GM23338 (cell line): ENCODE data around the gene CD6. TPM values are rescaled to one million over a fixed set of nuclear protein-coding genes. Genes with fewer than 3 reads are reported as not detected.

Experiments
- ATAC-seq: fragments of 200-7000 bp; cut with Tn5 transposase; 3 replicates; pipeline ENCODE4 v1.9.1; 2020
- DNase-seq: peaks from one replicate; pipeline ENCODE4 v3.0.0-alpha.2; 2015; ENCODE audit warnings: low spot score
- H2AFZ ChIP-seq: fragments of 200-600 bp; sonication (generic); 2 replicates; pipeline ENCODE4 v1.8.0; 2016; ENCODE audit warnings: antibody characterized with exemption, mild to moderate bottlenecking, moderate library complexity
- H3F3A ChIP-seq: fragments of 200-600 bp; sonication (generic); replicated peaks from 2 replicates; pipeline ENCODE4 v1.8.0; 2017; ENCODE audit warnings: antibody characterized with exemption, mixed run types, low read depth
- H3K27ac ChIP-seq: fragments of 200-600 bp; sonication (generic); 2 replicates; pipeline ENCODE4 v1.6.1; 2016; ENCODE audit warnings: low read depth
- H3K27me3 ChIP-seq: fragments of 200-600 bp; sonication (generic); 2 replicates; pipeline ENCODE4 v1.8.0; 2016; ENCODE audit warnings: mild to moderate bottlenecking, mixed run types, moderate library complexity; ENCODE audit not compliant: insufficient read depth
- H3K36me3 ChIP-seq: fragments of 200-600 bp; sonication (generic); 2 replicates; pipeline ENCODE4 v1.8.0; 2016; ENCODE audit warnings: mild to moderate bottlenecking; ENCODE audit not compliant: insufficient read depth
- H3K4me1 ChIP-seq: fragments of 200-600 bp; sonication (generic); 2 replicates; pipeline ENCODE4 v1.8.0; 2016; ENCODE audit warnings: mild to moderate bottlenecking, moderate library complexity; ENCODE audit not compliant: insufficient read depth
- H3K4me2 ChIP-seq: fragments of 200-600 bp; sonication (generic); 2 replicates; pipeline ENCODE4 v1.7.1; 2017; ENCODE audit warnings: mixed run types
- H3K4me3 ChIP-seq: fragments of 200-600 bp; sonication (generic); 2 replicates; pipeline ENCODE4 v1.6.1; 2016; ENCODE audit warnings: mixed run types
- H3K79me2 ChIP-seq: fragments of 200-600 bp; sonication (generic); replicated peaks from 2 replicates; pipeline ENCODE4 v1.8.0; 2017; ENCODE audit warnings: mild to moderate bottlenecking; ENCODE audit not compliant: insufficient read depth
- H3K9me2 ChIP-seq: fragments of 200-600 bp; sonication (generic); 2 replicates; pipeline ENCODE4 v1.8.0; 2017; ENCODE audit not compliant: insufficient read depth
- H4K20me1 ChIP-seq: fragments of 200-600 bp; sonication (generic); replicated peaks from 2 replicates; pipeline ENCODE4 v1.8.0; 2017; ENCODE audit warnings: mild to moderate bottlenecking; ENCODE audit not compliant: insufficient read depth
- H3K27ac Mint-ChIP-seq: 2 replicates; pipeline ENCODE4 v1.8.0; 2020; ENCODE audit warnings: inconsistent platforms, mild to moderate bottlenecking, moderate library complexity, mixed read lengths
- H3K27me3 Mint-ChIP-seq: 3 replicates; pipeline ENCODE4 v1.8.0; 2022; ENCODE audit warnings: low read depth, mild to moderate bottlenecking, moderate library complexity, mixed read lengths, inconsistent platforms; ENCODE audit not compliant: insufficient read depth, poor library complexity
- H3K36me3 Mint-ChIP-seq: 3 replicates; pipeline ENCODE4 v1.8.0; 2021; ENCODE audit warnings: low read depth, mild to moderate bottlenecking, inconsistent platforms, moderate library complexity, mixed read lengths
- H3K4me1 Mint-ChIP-seq: 3 replicates; pipeline ENCODE4 v1.8.0; 2020; ENCODE audit warnings: mild to moderate bottlenecking, inconsistent platforms, mixed read lengths
- H3K4me3 Mint-ChIP-seq: 3 replicates; pipeline ENCODE4 v1.8.0; 2021; ENCODE audit warnings: moderate library complexity, mild to moderate bottlenecking, inconsistent platforms, mixed read lengths
- H3K9me3 Mint-ChIP-seq: 3 replicates; pipeline ENCODE4 v1.8.0; 2020; ENCODE audit warnings: moderate library complexity, mild to moderate bottlenecking, inconsistent platforms, mixed read lengths
- CREB1 ChIP-seq: fragments of 250-450 bp; sonication (Bioruptor Pico); IDR thresholded peaks from 2 replicates; pipeline ENCODE4 v1.5.0; 2020; ENCODE audit warnings: low read depth, mild to moderate bottlenecking, moderate library complexity
- EZH2 ChIP-seq: fragments of 200-600 bp; sonication (generic); IDR thresholded peaks from one replicate; pipeline ENCODE4 v1.8.0; 2017; ENCODE audit warnings: antibody characterized with exemption, mild to moderate bottlenecking, low read depth; ENCODE audit not compliant: unreplicated experiment
- EZH2phosphoT487 ChIP-seq: fragments of 200-600 bp; sonication (generic); IDR thresholded peaks from one replicate; pipeline ENCODE4 v1.8.1; 2018; ENCODE audit warnings: antibody characterized with exemption; ENCODE audit not compliant: unreplicated experiment
- JUNB ChIP-seq: IDR thresholded peaks from one replicate; pipeline ENCODE4 v1.6.1; 2016; ENCODE audit warnings: antibody characterized with exemption; ENCODE audit not compliant: unreplicated experiment
- NANOG ChIP-seq: IDR thresholded peaks from 2 replicates; pipeline ENCODE4 v1.6.1; 2016; ENCODE audit warnings: antibody characterized with exemption, borderline replicate concordance
- POLR2AphosphoS5 ChIP-seq: IDR thresholded peaks from 2 replicates; pipeline ENCODE4 v1.6.1; 2016; ENCODE audit warnings: antibody characterized with exemption, low read depth
- STAT1 ChIP-seq: IDR thresholded peaks from one replicate; pipeline ENCODE4 v1.6.1; 2016; ENCODE audit warnings: antibody characterized with exemption; ENCODE audit not compliant: unreplicated experiment
- ZNF114 ChIP-seq: fragments of 250-450 bp; sonication (Bioruptor Pico); IDR thresholded peaks from 2 replicates; pipeline ENCODE4 v1.5.0; 2020; ENCODE audit warnings: mild to moderate bottlenecking, moderate library complexity
- ZNF331 ChIP-seq: fragments of 250-450 bp; sonication (Bioruptor Pico); IDR thresholded peaks from 2 replicates; pipeline ENCODE4 v1.5.0; 2020; ENCODE audit warnings: low read depth, mild to moderate bottlenecking, moderate library complexity
- polyA plus RNA-seq: library from polyadenylated mRNA; unstranded; fragments of >200 nt; fragmentation: Nextera tagmentation; extraction: Ambion mirVana; gene quantifications from 2 replicates; pipeline ENCODE4 v1.2.1, GENCODE V29; 2016
- total RNA-seq: library from RNA; depleted of rRNA; stranded (reverse); fragments of >200 nt; shearing (Covaris generic); gene quantifications from 2 replicates; pipeline ENCODE4 v1.2.3, GENCODE V29; 2014
- TF ChIP-seq, protein P1 (sequence below): fragments of 250-450 bp; sonication (Bioruptor Pico); IDR thresholded peaks from 2 replicates; pipeline ENCODE4 v1.5.0; 2020; ENCODE audit warnings: mild to moderate bottlenecking, moderate library complexity
- TF ChIP-seq, protein P2 (sequence below), 2 experiments: fragments of 200-600 bp in 1 of 2; sonication (generic) in 1 of 2; conservative IDR thresholded peaks; 2 replicates each; pipeline versions ENCODE4 v1.5.1 to v1.6.1; 2016 to 2017; ENCODE audit warnings: antibody characterized with exemption in 2 of 2, low read depth in 2 of 2, mild to moderate bottlenecking in 2 of 2, moderate library complexity in 1 of 2
- TF ChIP-seq, protein P3 (sequence below): IDR thresholded peaks from one replicate; pipeline ENCODE4 v1.6.1; 2018; ENCODE audit warnings: antibody characterized with exemption; ENCODE audit not compliant: unreplicated experiment
- TF ChIP-seq, protein P4 (sequence below): IDR thresholded peaks from 2 replicates; pipeline ENCODE4 v1.6.1; 2016; ENCODE audit warnings: antibody characterized with exemption

The CD6 gene
- total and polyA plus RNA-seq, 2 experiments from 2014 or later: 0.49 TPM; not detected in 1

DNA sequence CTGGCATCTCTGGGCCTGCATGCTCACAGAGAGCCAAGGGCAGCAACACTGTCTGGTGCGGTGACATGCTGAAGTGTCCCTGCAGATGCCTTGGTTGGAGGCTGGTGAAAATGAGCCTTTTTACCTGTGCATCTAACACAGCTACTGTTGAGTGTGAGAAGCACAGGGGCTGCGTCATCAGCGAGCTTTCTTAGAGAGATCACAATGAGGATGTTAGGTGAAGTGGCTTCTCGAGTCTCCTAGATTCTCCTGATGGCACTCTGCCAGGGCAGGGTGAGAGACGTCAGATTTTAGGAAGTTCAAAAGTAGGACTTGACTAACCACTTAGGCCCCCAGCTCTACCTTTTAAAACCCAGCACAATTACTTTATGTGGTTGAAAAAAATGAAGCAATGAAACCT lies 15.9 kb upstream of the CD6 start:
- TF ChIP-seq, protein P1, sequence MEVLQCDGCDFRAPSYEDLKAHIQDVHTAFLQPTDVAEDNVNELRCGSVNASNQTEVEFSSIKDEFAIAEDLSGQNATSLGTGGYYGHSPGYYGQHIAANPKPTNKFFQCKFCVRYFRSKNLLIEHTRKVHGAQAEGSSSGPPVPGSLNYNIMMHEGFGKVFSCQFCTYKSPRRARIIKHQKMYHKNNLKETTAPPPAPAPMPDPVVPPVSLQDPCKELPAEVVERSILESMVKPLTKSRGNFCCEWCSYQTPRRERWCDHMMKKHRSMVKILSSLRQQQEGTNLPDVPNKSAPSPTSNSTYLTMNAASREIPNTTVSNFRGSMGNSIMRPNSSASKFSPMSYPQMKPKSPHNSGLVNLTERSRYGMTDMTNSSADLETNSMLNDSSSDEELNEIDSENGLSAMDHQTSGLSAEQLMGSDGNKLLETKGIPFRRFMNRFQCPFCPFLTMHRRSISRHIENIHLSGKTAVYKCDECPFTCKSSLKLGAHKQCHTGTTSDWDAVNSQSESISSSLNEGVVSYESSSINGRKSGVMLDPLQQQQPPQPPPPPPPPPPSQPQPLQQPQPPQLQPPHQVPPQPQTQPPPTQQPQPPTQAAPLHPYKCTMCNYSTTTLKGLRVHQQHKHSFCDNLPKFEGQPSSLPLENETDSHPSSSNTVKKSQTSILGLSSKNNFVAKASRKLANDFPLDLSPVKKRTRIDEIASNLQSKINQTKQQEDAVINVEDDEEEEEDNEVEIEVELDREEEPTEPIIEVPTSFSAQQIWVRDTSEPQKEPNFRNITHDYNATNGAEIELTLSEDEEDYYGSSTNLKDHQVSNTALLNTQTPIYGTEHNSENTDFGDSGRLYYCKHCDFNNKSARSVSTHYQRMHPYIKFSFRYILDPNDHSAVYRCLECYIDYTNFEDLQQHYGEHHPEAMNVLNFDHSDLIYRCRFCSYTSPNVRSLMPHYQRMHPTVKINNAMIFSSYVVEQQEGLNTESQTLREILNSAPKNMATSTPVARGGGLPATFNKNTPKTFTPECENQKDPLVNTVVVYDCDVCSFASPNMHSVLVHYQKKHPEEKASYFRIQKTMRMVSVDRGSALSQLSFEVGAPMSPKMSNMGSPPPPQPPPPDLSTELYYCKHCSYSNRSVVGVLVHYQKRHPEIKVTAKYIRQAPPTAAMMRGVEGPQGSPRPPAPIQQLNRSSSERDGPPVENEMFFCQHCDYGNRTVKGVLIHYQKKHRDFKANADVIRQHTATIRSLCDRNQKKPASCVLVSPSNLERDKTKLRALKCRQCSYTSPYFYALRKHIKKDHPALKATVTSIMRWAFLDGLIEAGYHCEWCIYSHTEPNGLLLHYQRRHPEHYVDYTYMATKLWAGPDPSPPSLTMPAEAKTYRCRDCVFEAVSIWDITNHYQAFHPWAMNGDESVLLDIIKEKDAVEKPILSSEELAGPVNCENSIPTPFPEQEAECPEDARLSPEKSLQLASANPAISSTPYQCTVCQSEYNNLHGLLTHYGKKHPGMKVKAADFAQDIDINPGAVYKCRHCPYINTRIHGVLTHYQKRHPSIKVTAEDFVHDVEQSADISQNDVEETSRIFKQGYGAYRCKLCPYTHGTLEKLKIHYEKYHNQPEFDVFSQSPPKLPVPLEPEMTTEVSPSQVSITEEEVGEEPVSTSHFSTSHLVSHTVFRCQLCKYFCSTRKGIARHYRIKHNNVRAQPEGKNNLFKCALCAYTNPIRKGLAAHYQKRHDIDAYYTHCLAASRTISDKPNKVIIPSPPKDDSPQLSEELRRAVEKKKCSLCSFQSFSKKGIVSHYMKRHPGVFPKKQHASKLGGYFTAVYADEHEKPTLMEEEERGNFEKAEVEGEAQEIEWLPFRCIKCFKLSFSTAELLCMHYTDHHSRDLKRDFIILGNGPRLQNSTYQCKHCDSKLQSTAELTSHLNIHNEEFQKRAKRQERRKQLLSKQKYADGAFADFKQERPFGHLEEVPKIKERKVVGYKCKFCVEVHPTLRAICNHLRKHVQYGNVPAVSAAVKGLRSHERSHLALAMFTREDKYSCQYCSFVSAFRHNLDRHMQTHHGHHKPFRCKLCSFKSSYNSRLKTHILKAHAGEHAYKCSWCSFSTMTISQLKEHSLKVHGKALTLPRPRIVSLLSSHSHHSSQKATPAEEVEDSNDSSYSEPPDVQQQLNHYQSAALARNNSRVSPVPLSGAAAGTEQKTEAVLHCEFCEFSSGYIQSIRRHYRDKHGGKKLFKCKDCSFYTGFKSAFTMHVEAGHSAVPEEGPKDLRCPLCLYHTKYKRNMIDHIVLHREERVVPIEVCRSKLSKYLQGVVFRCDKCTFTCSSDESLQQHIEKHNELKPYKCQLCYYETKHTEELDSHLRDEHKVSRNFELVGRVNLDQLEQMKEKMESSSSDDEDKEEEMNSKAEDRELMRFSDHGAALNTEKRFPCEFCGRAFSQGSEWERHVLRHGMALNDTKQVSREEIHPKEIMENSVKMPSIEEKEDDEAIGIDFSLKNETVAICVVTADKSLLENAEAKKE (CRISPR knock-in tag): no peak
- TF ChIP-seq STAT1 (no peak), ZNF114 (no peak), EZH2phosphoT487 (no peak), JUNB (no peak), CREB1 (CRISPR knock-in tag) (no peak), ZNF331 (no peak), NANOG (no peak), POLR2AphosphoS5 (no peak), EZH2 (no peak)
- TF ChIP-seq, protein P2, sequence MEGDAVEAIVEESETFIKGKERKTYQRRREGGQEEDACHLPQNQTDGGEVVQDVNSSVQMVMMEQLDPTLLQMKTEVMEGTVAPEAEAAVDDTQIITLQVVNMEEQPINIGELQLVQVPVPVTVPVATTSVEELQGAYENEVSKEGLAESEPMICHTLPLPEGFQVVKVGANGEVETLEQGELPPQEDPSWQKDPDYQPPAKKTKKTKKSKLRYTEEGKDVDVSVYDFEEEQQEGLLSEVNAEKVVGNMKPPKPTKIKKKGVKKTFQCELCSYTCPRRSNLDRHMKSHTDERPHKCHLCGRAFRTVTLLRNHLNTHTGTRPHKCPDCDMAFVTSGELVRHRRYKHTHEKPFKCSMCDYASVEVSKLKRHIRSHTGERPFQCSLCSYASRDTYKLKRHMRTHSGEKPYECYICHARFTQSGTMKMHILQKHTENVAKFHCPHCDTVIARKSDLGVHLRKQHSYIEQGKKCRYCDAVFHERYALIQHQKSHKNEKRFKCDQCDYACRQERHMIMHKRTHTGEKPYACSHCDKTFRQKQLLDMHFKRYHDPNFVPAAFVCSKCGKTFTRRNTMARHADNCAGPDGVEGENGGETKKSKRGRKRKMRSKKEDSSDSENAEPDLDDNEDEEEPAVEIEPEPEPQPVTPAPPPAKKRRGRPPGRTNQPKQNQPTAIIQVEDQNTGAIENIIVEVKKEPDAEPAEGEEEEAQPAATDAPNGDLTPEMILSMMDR (conservative IDR thresholded peaks at IDR 0.05; ENCODE audit: low read depth in 2 of 2): no peak
- TF ChIP-seq, protein P3, sequence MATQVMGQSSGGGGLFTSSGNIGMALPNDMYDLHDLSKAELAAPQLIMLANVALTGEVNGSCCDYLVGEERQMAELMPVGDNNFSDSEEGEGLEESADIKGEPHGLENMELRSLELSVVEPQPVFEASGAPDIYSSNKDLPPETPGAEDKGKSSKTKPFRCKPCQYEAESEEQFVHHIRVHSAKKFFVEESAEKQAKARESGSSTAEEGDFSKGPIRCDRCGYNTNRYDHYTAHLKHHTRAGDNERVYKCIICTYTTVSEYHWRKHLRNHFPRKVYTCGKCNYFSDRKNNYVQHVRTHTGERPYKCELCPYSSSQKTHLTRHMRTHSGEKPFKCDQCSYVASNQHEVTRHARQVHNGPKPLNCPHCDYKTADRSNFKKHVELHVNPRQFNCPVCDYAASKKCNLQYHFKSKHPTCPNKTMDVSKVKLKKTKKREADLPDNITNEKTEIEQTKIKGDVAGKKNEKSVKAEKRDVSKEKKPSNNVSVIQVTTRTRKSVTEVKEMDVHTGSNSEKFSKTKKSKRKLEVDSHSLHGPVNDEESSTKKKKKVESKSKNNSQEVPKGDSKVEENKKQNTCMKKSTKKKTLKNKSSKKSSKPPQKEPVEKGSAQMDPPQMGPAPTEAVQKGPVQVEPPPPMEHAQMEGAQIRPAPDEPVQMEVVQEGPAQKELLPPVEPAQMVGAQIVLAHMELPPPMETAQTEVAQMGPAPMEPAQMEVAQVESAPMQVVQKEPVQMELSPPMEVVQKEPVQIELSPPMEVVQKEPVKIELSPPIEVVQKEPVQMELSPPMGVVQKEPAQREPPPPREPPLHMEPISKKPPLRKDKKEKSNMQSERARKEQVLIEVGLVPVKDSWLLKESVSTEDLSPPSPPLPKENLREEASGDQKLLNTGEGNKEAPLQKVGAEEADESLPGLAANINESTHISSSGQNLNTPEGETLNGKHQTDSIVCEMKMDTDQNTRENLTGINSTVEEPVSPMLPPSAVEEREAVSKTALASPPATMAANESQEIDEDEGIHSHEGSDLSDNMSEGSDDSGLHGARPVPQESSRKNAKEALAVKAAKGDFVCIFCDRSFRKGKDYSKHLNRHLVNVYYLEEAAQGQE: no peak
- TF ChIP-seq, protein P4, sequence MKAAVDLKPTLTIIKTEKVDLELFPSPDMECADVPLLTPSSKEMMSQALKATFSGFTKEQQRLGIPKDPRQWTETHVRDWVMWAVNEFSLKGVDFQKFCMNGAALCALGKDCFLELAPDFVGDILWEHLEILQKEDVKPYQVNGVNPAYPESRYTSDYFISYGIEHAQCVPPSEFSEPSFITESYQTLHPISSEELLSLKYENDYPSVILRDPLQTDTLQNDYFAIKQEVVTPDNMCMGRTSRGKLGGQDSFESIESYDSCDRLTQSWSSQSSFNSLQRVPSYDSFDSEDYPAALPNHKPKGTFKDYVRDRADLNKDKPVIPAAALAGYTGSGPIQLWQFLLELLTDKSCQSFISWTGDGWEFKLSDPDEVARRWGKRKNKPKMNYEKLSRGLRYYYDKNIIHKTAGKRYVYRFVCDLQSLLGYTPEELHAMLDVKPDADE: no peak
- H3K4me3 ChIP-seq: no peak overlapping the region
- H3K27me3 Mint-ChIP-seq: peaks cover 19% of the 10 kb centered on the region
- peaks cover 15% of the 10 kb centered on the region for H3K27me3 ChIP-seq
- no peaks in the 10 kb centered on the region for H4K20me1 ChIP-seq
- H3K27ac Mint-ChIP-seq: no peak overlapping the region
- no peaks in the 10 kb centered on the region for H3K79me2 ChIP-seq
- peaks cover 9% of the 10 kb centered on the region for H3K4me1 ChIP-seq
- no peak overlapping the region for H3K4me3 Mint-ChIP-seq
- no peaks in the 10 kb centered on the region for H3K36me3 ChIP-seq
- ATAC-seq: no peak
- H3K27ac ChIP-seq: no peak overlapping the region
- no peaks in the 10 kb centered on the region for H3K36me3 Mint-ChIP-seq
- no peak overlapping the region for H2AFZ ChIP-seq
- H3K9me2 ChIP-seq: no peaks in the 10 kb centered on the region
- no peak overlapping the region for H3K4me2 ChIP-seq
- DNase-seq: no peak
- H3K9me3 Mint-ChIP-seq: no peaks in the 10 kb centered on the region
- peaks cover 9% of the 10 kb centered on the region for H3K4me1 Mint-ChIP-seq
- no peaks in the 10 kb centered on the region for H3F3A ChIP-seq
